GF-D8 (cell line): ENCODE measurements around the gene CLEC16A.

Experiments
- DNase-seq: peaks from one replicate; lab custom pipeline; 2025; lab: John Stamatoyannopoulos, UW

Gene CLEC16A

GRCh38 chr16:11084876-11085485 lies 140.6 kb downstream of the CLEC16A start:
- DNase-seq, result no peak

- DNase-seq, result no peak
These were observed 141.6 kb downstream of the CLEC16A start for GRCh38 chr16:11085916-11086315.

GRCh38 chr16:11087691-11088073 lies 143.3 kb downstream of the CLEC16A start:
- DNase-seq, result no peak

- DNase-seq, result no peak
These were observed 143.8 kb downstream of the CLEC16A start for GRCh38 chr16:11088074-11088730.

GRCh38 chr16:11088831-11089230 lies 144.5 kb downstream of the CLEC16A start:
- no peak for DNase-seq

- no peak for DNase-seq
These were observed 145.2 kb downstream of the CLEC16A start for GRCh38 chr16:11089504-11090124.

GRCh38 chr16:11090232-11090631 lies 145.9 kb downstream of the CLEC16A start:
- DNase-seq, result no peak

- DNase-seq, result no peak
These were observed 146.8 kb downstream of the CLEC16A start for GRCh38 chr16:11091021-11091785.

GRCh38 chr16:11092788-11093571 lies 148.6 kb downstream of the CLEC16A start:
- DNase-seq, result no peak

GRCh38 chr16:11093572-11094074 lies 149.3 kb downstream of the CLEC16A start:
- DNase-seq, result no peak

GRCh38 chr16:11094075-11094856 lies 149.9 kb downstream of the CLEC16A start:
- peak; percentile 96 for DNase-seq

GRCh38 chr16:11094857-11095565 lies 150.6 kb downstream of the CLEC16A start:
- no peak for DNase-seq

- no peak for DNase-seq
These were observed 151.6 kb downstream of the CLEC16A start for GRCh38 chr16:11095935-11096334.

- DNase-seq, result no peak
These were observed 152.9 kb downstream of the CLEC16A start for GRCh38 chr16:11097094-11097786.

- no peak for DNase-seq
These were observed 153.4 kb downstream of the CLEC16A start for GRCh38 chr16:11097787-11098167.

GRCh38 chr16:11098601-11099390 lies 154.4 kb downstream of the CLEC16A start:
- DNase-seq, result no peak

GRCh38 chr16:11099672-11100205 lies 155.4 kb downstream of the CLEC16A start:
- no peak for DNase-seq

GRCh38 chr16:11100239-11100750 lies 155.9 kb downstream of the CLEC16A start:
- DNase-seq, result no peak
